PC-3 (cell line): ENCODE results near the gene NFIC. TPM values are rescaled to one million over a fixed set of nuclear protein-coding genes. Genes with fewer than 3 reads are reported as not detected.

Source experiments
- ATAC-seq: fragments of 200-7000 bp; cut with Tn5 transposase; 2 replicates; pipeline ENCODE4 v1.9.1; 2020; ENCODE audit warnings: mild to moderate bottlenecking, moderate library complexity
- BruUV-seq: library from RNA; stranded (reverse); fragments of 400-500 nt; replicated peaks from 2 replicates; lab custom pipeline; 2021; lab: Mats Ljungman, UMichigan
- CTCF ChIA-PET: fragments of 300-600 bp; sonication (Branson Sonifier 250); formaldehyde crosslinking; loops from one replicate; lab custom pipeline; 2022; ENCODE audit warnings: antibody characterized with exemption; lab: Charles Lee
- POLR2A ChIA-PET: fragments of 300-600 bp; sonication (Branson Sonifier 250); formaldehyde crosslinking; loops from one replicate; lab custom pipeline; 2022; ENCODE audit warnings: antibody characterized with exemption; ENCODE audit not compliant: unreplicated experiment; lab: Charles Lee
- DNase-seq: peaks from one replicate; pipeline ENCODE4 v3.0.0-alpha.2; 2015
- H2AFZ ChIP-seq: fragments of 300-600 bp; sonication (generic); 2 replicates; pipeline ENCODE4 v1.6.0; 2016; ENCODE audit warnings: antibody characterized with exemption, low read length
- H3F3A ChIP-seq: fragments of 300-600 bp; sonication (generic); one replicate; pipeline ENCODE4 v1.6.0; 2017; ENCODE audit warnings: antibody characterized with exemption, low read length, control low read depth, mild to moderate bottlenecking; ENCODE audit not compliant: unreplicated experiment
- H3K27ac ChIP-seq: fragments of 300-600 bp; sonication (generic); 2 replicates; pipeline ENCODE4 v1.5.1; 2016; ENCODE audit warnings: mild to moderate bottlenecking, low read length
- H3K27me3 ChIP-seq: fragments of 300-600 bp; sonication (generic); 2 replicates; pipeline ENCODE4 v1.6.1; 2016; ENCODE audit warnings: low read length, mixed read lengths
- H3K36me3 ChIP-seq: fragments of 300-600 bp; sonication (generic); 2 replicates; pipeline ENCODE4 v1.6.1; 2016; ENCODE audit warnings: low read depth, mixed run types, low read length, mixed read lengths
- H3K4me1 ChIP-seq: fragments of 300-600 bp; sonication (generic); 2 replicates; pipeline ENCODE4 v1.5.1; 2016; ENCODE audit warnings: low read length; ENCODE audit not compliant: insufficient read depth
- H3K4me2 ChIP-seq: fragments of 300-600 bp; sonication (generic); 2 replicates; pipeline ENCODE4 v1.6.0; 2016; ENCODE audit warnings: low read length
- H3K4me3 ChIP-seq: fragments of 300-600 bp; sonication (generic); 2 replicates; pipeline ENCODE4 v1.5.1; 2016; ENCODE audit warnings: mild to moderate bottlenecking, low read length, mixed read lengths
- H3K79me2 ChIP-seq: fragments of 300-600 bp; sonication (generic); 2 replicates; pipeline ENCODE4 v1.6.1; 2017; ENCODE audit warnings: low read length, mixed read lengths
- H3K9ac ChIP-seq: fragments of 300-600 bp; sonication (generic); 2 replicates; pipeline ENCODE4 v1.6.0; 2016; ENCODE audit warnings: mild to moderate bottlenecking, low read length
- H3K9me2 ChIP-seq: fragments of 300-600 bp; sonication (generic); replicated peaks from 2 replicates; pipeline ENCODE4 v1.6.1; 2016; ENCODE audit warnings: mixed run types, low read length, mixed read lengths
- H3K9me3 ChIP-seq: fragments of 300-600 bp; sonication (generic); 2 replicates; pipeline ENCODE4 v1.6.1; 2016; ENCODE audit warnings: low read length, mixed read lengths
- H4K20me1 ChIP-seq: fragments of 300-600 bp; sonication (generic); 2 replicates; pipeline ENCODE4 v1.6.1; 2016; ENCODE audit warnings: low read length, mixed read lengths
- EZH2 ChIP-seq: fragments of 300-600 bp; sonication (generic); IDR thresholded peaks from one replicate; pipeline ENCODE4 v1.6.1; 2017; ENCODE audit warnings: antibody characterized with exemption, mild to moderate bottlenecking, low read length; ENCODE audit not compliant: unreplicated experiment
- EZH2phosphoT487 ChIP-seq: fragments of 300-600 bp; sonication (generic); IDR thresholded peaks from 2 replicates; pipeline ENCODE4 v1.6.1; 2018; ENCODE audit warnings: mild to moderate bottlenecking, antibody characterized with exemption, low read length, borderline replicate concordance
- intact Hi-C: fragments of 100-400 bp; cut with micrococcal nuclease; formaldehyde crosslinking; loops from 2 replicates; pipeline ENCODE4 v1.9.0; 2023
- total RNA-seq: library from RNA; depleted of rRNA; stranded (reverse); fragments of >200 nt; gene quantifications from 2 replicates; pipeline ENCODE4 v1.2.3, GENCODE V29; 2014
- TF ChIP-seq, protein P1 (sequence below): fragments of 300-600 bp; sonication (generic); conservative IDR thresholded peaks from 2 replicates; pipeline ENCODE4 v1.5.1; 2017; ENCODE audit warnings: antibody characterized with exemption, low read depth, mild to moderate bottlenecking, low read length

The NFIC gene
- total RNA-seq, 1 experiment from 2014 or later: 31.7 TPM

DNA sequence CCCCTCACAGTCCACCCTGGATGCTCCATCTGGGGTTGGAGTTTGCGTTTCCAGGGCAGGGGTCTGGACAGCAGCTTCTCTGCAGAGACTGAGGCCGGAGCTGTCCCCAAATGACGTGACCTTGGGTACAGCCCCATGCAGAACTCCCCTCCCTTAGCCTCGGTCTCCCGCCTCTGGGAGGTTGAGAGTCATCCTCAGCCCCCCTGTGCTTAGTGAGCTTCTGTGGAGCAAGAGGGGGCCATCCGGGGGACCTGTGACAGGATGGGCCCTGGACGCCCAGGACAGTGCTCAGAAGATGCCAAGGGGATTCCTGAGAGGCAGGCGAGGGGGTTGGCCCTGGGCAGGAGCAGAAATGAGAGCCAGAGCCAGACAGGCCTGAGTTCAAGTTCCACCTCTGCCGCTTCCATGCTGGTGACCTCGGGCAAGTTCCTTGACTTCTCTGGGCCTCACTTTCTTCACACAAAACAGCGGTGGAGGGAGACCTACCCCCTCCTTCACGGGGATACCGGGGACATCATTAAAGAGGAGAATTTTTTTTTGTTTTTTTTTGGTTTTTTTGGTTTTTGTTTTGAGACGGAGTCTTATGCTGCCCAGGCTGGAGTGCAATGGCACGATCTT is 93.7 kb downstream of the NFIC start:
- no TSS peak for BruUV-seq
- H3K79me2 ChIP-seq: no peaks in the 10 kb centered on the region
- H3K4me2 ChIP-seq: no peak overlapping the region
- no peak overlapping the region for H3K27ac ChIP-seq
- TF ChIP-seq EZH2phosphoT487 (no peak), EZH2 (no peak)
- TF ChIP-seq, protein P1, sequence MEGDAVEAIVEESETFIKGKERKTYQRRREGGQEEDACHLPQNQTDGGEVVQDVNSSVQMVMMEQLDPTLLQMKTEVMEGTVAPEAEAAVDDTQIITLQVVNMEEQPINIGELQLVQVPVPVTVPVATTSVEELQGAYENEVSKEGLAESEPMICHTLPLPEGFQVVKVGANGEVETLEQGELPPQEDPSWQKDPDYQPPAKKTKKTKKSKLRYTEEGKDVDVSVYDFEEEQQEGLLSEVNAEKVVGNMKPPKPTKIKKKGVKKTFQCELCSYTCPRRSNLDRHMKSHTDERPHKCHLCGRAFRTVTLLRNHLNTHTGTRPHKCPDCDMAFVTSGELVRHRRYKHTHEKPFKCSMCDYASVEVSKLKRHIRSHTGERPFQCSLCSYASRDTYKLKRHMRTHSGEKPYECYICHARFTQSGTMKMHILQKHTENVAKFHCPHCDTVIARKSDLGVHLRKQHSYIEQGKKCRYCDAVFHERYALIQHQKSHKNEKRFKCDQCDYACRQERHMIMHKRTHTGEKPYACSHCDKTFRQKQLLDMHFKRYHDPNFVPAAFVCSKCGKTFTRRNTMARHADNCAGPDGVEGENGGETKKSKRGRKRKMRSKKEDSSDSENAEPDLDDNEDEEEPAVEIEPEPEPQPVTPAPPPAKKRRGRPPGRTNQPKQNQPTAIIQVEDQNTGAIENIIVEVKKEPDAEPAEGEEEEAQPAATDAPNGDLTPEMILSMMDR: no peak
- H2AFZ ChIP-seq: no peak overlapping the region
- H3K9me2 ChIP-seq: no peaks in the 10 kb centered on the region
- ChIA-PET CTCF (no interaction called here), POLR2A (no interaction called here)
- no peaks in the 10 kb centered on the region for H4K20me1 ChIP-seq
- no peak overlapping the region for H3K4me3 ChIP-seq
- DNase-seq: no peak
- intact Hi-C loops: no loop called here
- no peaks in the 10 kb centered on the region for H3K27me3 ChIP-seq
- H3F3A ChIP-seq: no peaks in the 10 kb centered on the region
- no peak for ATAC-seq
- no peak overlapping the region for H3K9ac ChIP-seq
- H3K36me3 ChIP-seq: no peaks in the 10 kb centered on the region; the same call in 1 of the 2 replicates
- H3K4me1 ChIP-seq: no peaks in the 10 kb centered on the region
- no peaks in the 10 kb centered on the region for H3K9me3 ChIP-seq

DNA sequence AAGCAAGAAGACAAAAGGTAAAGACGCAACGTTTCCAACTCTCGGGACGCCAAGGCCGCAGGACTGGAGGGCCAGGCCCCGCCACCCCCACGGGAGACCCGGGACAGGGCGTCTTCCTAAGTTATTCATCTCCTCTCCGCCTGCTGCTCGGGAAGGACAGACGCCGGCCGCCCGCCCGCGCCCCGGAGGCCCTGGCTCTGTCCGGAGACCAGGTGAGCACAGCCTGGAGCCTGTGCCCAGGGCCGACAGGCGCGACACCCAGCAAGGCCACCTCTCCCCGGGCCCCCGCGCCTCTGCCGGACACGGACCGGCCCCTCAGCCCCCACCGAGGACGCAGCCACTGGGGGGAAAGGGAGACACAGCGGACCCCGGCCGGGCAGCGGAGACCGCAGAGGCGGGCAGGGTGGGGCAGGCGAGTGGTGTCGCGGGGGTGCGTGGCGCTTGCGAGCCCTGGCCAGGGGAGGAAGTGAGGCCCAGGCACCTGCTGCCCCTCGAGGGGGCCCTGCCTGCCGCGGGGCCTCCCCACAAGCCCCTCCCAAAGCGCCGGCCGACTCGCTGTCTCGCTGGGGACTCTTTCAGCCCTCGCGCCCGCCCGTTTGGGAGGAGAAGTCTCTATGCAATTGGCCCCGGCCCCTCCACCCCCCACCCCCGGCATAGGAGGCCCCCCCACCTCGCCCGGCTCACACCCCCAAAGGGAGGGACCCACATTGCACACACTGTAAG is 96.8 kb downstream of the NFIC start:
- Histone ChIP-seq H3K27ac (no peak overlapping the region), H3K27me3 (no peaks in the 10 kb centered on the region), H3K9me2 (no peaks in the 10 kb centered on the region), H3F3A (no peaks in the 10 kb centered on the region), H3K4me3 (no peak overlapping the region), H3K36me3 (no peaks in the 10 kb centered on the region), H4K20me1 (no peaks in the 10 kb centered on the region), H3K79me2 (no peaks in the 10 kb centered on the region), H3K4me1 (no peaks in the 10 kb centered on the region), H3K9me3 (no peaks in the 10 kb centered on the region), H3K9ac (no peak overlapping the region), H3K4me2 (no peak overlapping the region), H2AFZ (no peak overlapping the region)
- POLR2A ChIA-PET: no interaction called here
- intact Hi-C loops: no loop called here
- TF ChIP-seq EZH2phosphoT487 (no peak), EZH2 (no peak)
- TF ChIP-seq, protein P1: no peak
- DNase-seq: no peak
- ATAC-seq: no peak
- no TSS peak for BruUV-seq
- CTCF ChIA-PET: no interaction called here
